Endothelial cell of umbilical vein (primary cell): ENCODE results near the gene CFAP69. TPM values are rescaled to one million over a fixed set of nuclear protein-coding genes. Genes with fewer than 3 reads are reported as not detected.

Experiments
- BruUV-seq: library from RNA; stranded (reverse); fragments of 400-500 nt; replicated peaks from 2 replicates; lab custom pipeline; 2021; lab: Mats Ljungman, UMichigan
- CTCF ChIA-PET: fragments of 300-600, 350-600 bp; sonication (Branson Sonifier 250); formaldehyde crosslinking; loops from one replicate; lab custom pipeline; 2021; ENCODE audit warnings: antibody characterized with exemption, inconsistent platforms; lab: Charles Lee
- POLR2A ChIA-PET: fragments of 300-600, 350-600 bp; sonication (Branson Sonifier 250); formaldehyde crosslinking; loops from one replicate; lab custom pipeline; 2021; ENCODE audit warnings: antibody characterized with exemption, inconsistent platforms; lab: Charles Lee
- DNase-seq: peaks from one replicate; pipeline ENCODE4 v3.0.0-alpha.2; 2011; ENCODE audit warnings: low read depth, low spot score
- FAIRE-seq: peaks from 2 replicates; lab custom pipeline; 2011; peaks lifted over from hg19 to GRCh38; lab: Jason Lieb, UNC
- H2AFZ ChIP-seq: 2 replicates; pipeline ENCODE4 v1.6.0; 2012; ENCODE audit warnings: low read depth, low read length, control low read depth, inconsistent platforms
- H3K27ac ChIP-seq: 2 replicates; pipeline ENCODE4 v1.5.1; 2011; ENCODE audit warnings: low read depth, mild to moderate bottlenecking, control low read depth, low read length, moderate library complexity; ENCODE audit not compliant: insufficient read depth
- H3K27me3 ChIP-seq, 2 experiments: 2 replicates each; pipeline versions ENCODE4 v1.6.0 to v1.6.1; 2011; ENCODE audit warnings: low read length in 2 of 2, mixed read lengths in 1 of 2; ENCODE audit not compliant: control insufficient read depth in 2 of 2, insufficient read depth in 2 of 2
- H3K36me3 ChIP-seq, 2 experiments: 2 replicates in 1 of 2; 3 replicates in 1 of 2; pipeline ENCODE4 v1.5.1; 2011; ENCODE audit warnings: low read length in 2 of 2, mild to moderate bottlenecking in 1 of 2, moderate library complexity in 1 of 2; ENCODE audit not compliant: control insufficient read depth in 2 of 2, insufficient read depth in 2 of 2; ENCODE audit errors: extremely low read depth in 1 of 2
- H3K4me1 ChIP-seq: 3 replicates; pipeline ENCODE4 v1.5.1; 2011; ENCODE audit warnings: mild to moderate bottlenecking, low read length; ENCODE audit not compliant: control insufficient read depth, insufficient read depth; ENCODE audit errors: extremely low read depth
- H3K4me2 ChIP-seq: 2 replicates; pipeline ENCODE4 v1.6.1; 2011; ENCODE audit warnings: low read length, control low read depth, mixed read lengths; ENCODE audit not compliant: insufficient read depth
- H3K4me3 ChIP-seq, 3 experiments: fragments of 200-600 bp in 1 of 3; sonication (generic), shearing (Covaris generic) in 1 of 3; replicated peaks in 1 of 3; 2 replicates each; pipeline ENCODE4 v1.5.1; 2011 to 2016; ENCODE audit warnings: control low read depth in 3 of 3, low read length in 3 of 3, mild to moderate bottlenecking in 2 of 3, inconsistent platforms in 1 of 3, low read depth in 1 of 3, moderate library complexity in 1 of 3; ENCODE audit not compliant: insufficient read depth in 1 of 3
- H3K79me2 ChIP-seq: 2 replicates; pipeline ENCODE4 v1.6.0; 2012; ENCODE audit warnings: low read length, inconsistent platforms; ENCODE audit not compliant: control insufficient read depth, insufficient read depth
- H3K9ac ChIP-seq: replicated peaks from 2 replicates; pipeline ENCODE3; 2011; ENCODE audit warnings: low read length, control low read depth; ENCODE audit not compliant: insufficient read depth; ENCODE audit errors: extremely low read depth
- H3K9me1 ChIP-seq: replicated peaks from 3 replicates; pipeline ENCODE4 v1.6.0; 2011; ENCODE audit warnings: mild to moderate bottlenecking, low read length; ENCODE audit not compliant: control insufficient read depth, insufficient read depth; ENCODE audit errors: extremely low read depth
- H3K9me3 ChIP-seq: replicated peaks from 2 replicates; pipeline ENCODE4 v1.5.1; 2012; ENCODE audit warnings: low read length, inconsistent platforms; ENCODE audit not compliant: control insufficient read depth, insufficient read depth
- H4K20me1 ChIP-seq: replicated peaks from 2 replicates; pipeline ENCODE3; 2011; ENCODE audit warnings: mild to moderate bottlenecking, low read length; ENCODE audit not compliant: control insufficient read depth, insufficient read depth; ENCODE audit errors: extremely low read depth
- CTCF ChIP-seq, 2 donors: IDR thresholded peaks; 1 replicate in 1 of 2; 2 replicates in 1 of 2; pipeline ENCODE4 v1.5.1; 2011; ENCODE audit warnings: low read length in 2 of 2, mild to moderate bottlenecking in 2 of 2, moderate library complexity in 2 of 2, control low read depth in 1 of 2, inconsistent platforms in 1 of 2, low read depth in 1 of 2; ENCODE audit not compliant: insufficient read depth in 1 of 2; ENCODE audit errors: extremely low read depth in 1 of 2
- EZH2 ChIP-seq: IDR thresholded peaks from 2 replicates; pipeline ENCODE4 v1.6.1; 2012; ENCODE audit warnings: borderline replicate concordance, low read depth, mild to moderate bottlenecking, moderate library complexity, low read length, inconsistent platforms; ENCODE audit not compliant: severe bottlenecking
- FOS ChIP-seq: IDR thresholded peaks from 2 replicates; pipeline ENCODE4 v1.6.1; 2011; ENCODE audit warnings: mild to moderate bottlenecking, low read length, moderate library complexity, borderline replicate concordance; ENCODE audit not compliant: insufficient read depth
- GATA2 ChIP-seq: IDR thresholded peaks from 2 replicates; pipeline ENCODE4 v1.7.0; 2011; ENCODE audit warnings: low read depth, mild to moderate bottlenecking, moderate library complexity, mixed read lengths, low read length; ENCODE audit not compliant: insufficient read length, insufficient read depth
- JUN ChIP-seq: IDR thresholded peaks from 2 replicates; pipeline ENCODE4 v1.6.1; 2011; ENCODE audit warnings: borderline replicate concordance, low read depth; ENCODE audit not compliant: insufficient read length, insufficient read depth
- MYC ChIP-seq: IDR thresholded peaks from one replicate; pipeline ENCODE4 v1.6.1; 2011; ENCODE audit warnings: mild to moderate bottlenecking, low read depth, low read length
- POLR2A ChIP-seq: IDR thresholded peaks from 2 replicates; pipeline ENCODE4 v1.6.1; 2012; ENCODE audit warnings: low read depth, mild to moderate bottlenecking, control low read depth, low read length
- POLR2AphosphoS5 ChIP-seq: IDR thresholded peaks from 2 replicates; pipeline ENCODE4 v1.6.1; 2012; ENCODE audit warnings: low read depth, mild to moderate bottlenecking, control low read depth, low read length, moderate library complexity; ENCODE audit not compliant: insufficient read depth
- dilution Hi-C: fragments of 300-500 bp; cut with MboI; formaldehyde crosslinking; loops from one replicate; pipeline ENCODE4 v1.15.0; 2019; ENCODE audit warnings: low sequenced_read_pairs; ENCODE audit not compliant: extremely low pct_ligation_motif_present
- intact Hi-C: fragments of 100-400 bp; cut with micrococcal nuclease; formaldehyde crosslinking; loops from one replicate; pipeline ENCODE4 v1.10.0; 2022
- polyA plus RNA-seq, 4 experiments: library from polyadenylated mRNA; depleted of rRNA in 3 of 4; stranded (reverse) in 3 of 4; unstranded in 1 of 4; fragments of >200 nt; gene quantifications; 2 replicates each; pipeline versions ENCODE4 v1.2.1 to v1.2.3, GENCODE V29; 2011 to 2012; ENCODE audit warnings: missing spikeins in 1 of 4
- total RNA-seq: library from RNA; stranded (reverse); gene quantifications from 2 replicates; pipeline ENCODE4 v1.2.3, GENCODE V29; 2021
- TF ChIP-seq, protein P1 (sequence below): IDR thresholded peaks from 2 replicates; pipeline ENCODE4 v1.6.1; 2011; ENCODE audit not compliant: insufficient read depth, insufficient read length

The CFAP69 gene
- total and polyA plus RNA-seq, 2 donors (not counting 3 experiments of a cell fraction or from before 2014, with no cell fraction given) = 0.81 to 4.4 TPM

DNA sequence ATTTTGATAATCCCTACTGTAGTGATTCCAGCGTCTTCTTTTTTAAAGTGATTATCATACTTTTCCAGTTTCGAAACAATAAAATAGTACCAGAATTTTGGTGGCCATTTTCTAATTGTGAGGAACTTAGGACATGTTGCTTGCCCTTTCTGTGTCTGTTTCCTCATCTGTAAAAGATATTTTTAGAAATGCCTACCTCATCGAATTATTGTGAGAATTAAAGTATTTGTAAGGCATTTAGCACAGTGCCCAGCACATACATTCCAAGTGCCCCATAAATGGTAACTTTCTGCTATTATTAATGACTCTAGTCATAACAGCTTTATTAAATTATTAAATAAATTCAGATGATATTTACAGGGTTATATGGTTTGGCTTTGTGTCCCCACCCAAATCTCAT lies 3.7 kb downstream of the CFAP69 start:
- Histone ChIP-seq H3K27ac (no peak overlapping the region), H3K9me3 (no peaks in the 10 kb centered on the region), H3K9me1 (no peaks in the 10 kb centered on the region), H3K9ac (no peak overlapping the region), H3K4me1 (peaks cover 17% of the 10 kb centered on the region), H3K4me3 (no peak overlapping the region), H4K20me1 (no peaks in the 10 kb centered on the region), H3K27me3 (no peaks in the 10 kb centered on the region), H3K36me3 (no peaks in the 10 kb centered on the region), H3K79me2 (no peaks in the 10 kb centered on the region), H2AFZ (no peak overlapping the region), H3K4me2 (no peak overlapping the region)
- no peak for DNase-seq
- CTCF ChIA-PET = no interaction called here
- no peak for FAIRE-seq
- intact Hi-C loops (no loop called here), dilution Hi-C loops (no loop called here)
- BruUV-seq = no TSS peak
- POLR2A ChIA-PET = no interaction called here
- TF ChIP-seq MYC = no peak
- TF ChIP-seq GATA2 = no peak
- no peak for TF ChIP-seq JUN
- no peak for TF ChIP-seq POLR2AphosphoS5
- no peak for TF ChIP-seq CTCF (IDR thresholded peaks at IDR 0.05; ENCODE audit: extremely low read depth in 1 of 2, insufficient read depth in 1 of 2, low read depth in 1 of 2, low read length in 2 of 2)
- TF ChIP-seq, protein P1, sequence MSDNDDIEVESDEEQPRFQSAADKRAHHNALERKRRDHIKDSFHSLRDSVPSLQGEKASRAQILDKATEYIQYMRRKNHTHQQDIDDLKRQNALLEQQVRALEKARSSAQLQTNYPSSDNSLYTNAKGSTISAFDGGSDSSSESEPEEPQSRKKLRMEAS = no peak
- TF ChIP-seq EZH2 = no peak
- TF ChIP-seq FOS = no peak
- no peak for TF ChIP-seq POLR2A
